ENCODE results near the gene PAM. TPM values are rescaled to one million over a fixed set of nuclear protein-coding genes. Genes with fewer than 3 reads are reported as not detected.

PAM gene
- total RNA-seq, 6 experiments from 2014 or later = 10.9 to 22.7 (median 16.8) TPM

- Histone ChIP-seq H3K36me3 (no peaks in the 10 kb centered on the region), H3K27me3 (no peaks in the 10 kb centered on the region), H3K4me3 (no peak overlapping the region), H3K4me1 (no peaks in the 10 kb centered on the region), H3K9me3 (no peaks in the 10 kb centered on the region), H3K27ac (no peak overlapping the region)
- TF ChIP-seq POLR2A (IDR thresholded peaks at IDR 0.05) (no peak), CTCF (IDR thresholded peaks at IDR 0.05) (no peak)
- ATAC-seq (no peak), DNase-seq (no peak)
- 43% methylated on average over 7 of the region's 7 CpGs for WGBS (ENCODE audit: insufficient coverage, low coverage, low lambda C conversion rate, missing lambda C conversion rate)
- intact Hi-C loops (cut with DNase I) = no loop called here
These were observed 17.2 kb upstream of the PAM start for GRCh38 chr5:102737805-102738469.

GRCh38 chr5:102740515-102740914 lies 14.6 kb upstream of the PAM start:
- ATAC-seq = no peak
- intact Hi-C loops (cut with DNase I) = no loop called here
- TF ChIP-seq POLR2A (IDR thresholded peaks at IDR 0.05) = no peak
- no peak for TF ChIP-seq CTCF (IDR thresholded peaks at IDR 0.05)
- Histone ChIP-seq H3K27ac (no peak overlapping the region), H3K9me3 (no peaks in the 10 kb centered on the region), H3K4me1 (no peaks in the 10 kb centered on the region), H3K36me3 (no peaks in the 10 kb centered on the region), H3K4me3 (no peak overlapping the region), H3K27me3 (no peaks in the 10 kb centered on the region)
- no peak for DNase-seq
- 39% methylated on average over 2 of the region's 2 CpGs for WGBS (ENCODE audit: insufficient coverage, low coverage, low lambda C conversion rate, missing lambda C conversion rate)

GRCh38 chr5:102742215-102742614 lies 12.9 kb upstream of the PAM start:
- no peak for ATAC-seq
- Histone ChIP-seq H3K4me3 (no peak overlapping the region), H3K36me3 (no peaks in the 10 kb centered on the region), H3K9me3 (no peaks in the 10 kb centered on the region), H3K27me3 (no peaks in the 10 kb centered on the region), H3K27ac (no peak overlapping the region), H3K4me1 (no peaks in the 10 kb centered on the region)
- intact Hi-C loops (cut with DNase I) = no loop called here
- WGBS (ENCODE audit: insufficient coverage, low coverage, low lambda C conversion rate, missing lambda C conversion rate) = 44% methylated on average over 3 of the region's 3 CpGs
- DNase-seq = no peak
- TF ChIP-seq POLR2A (IDR thresholded peaks at IDR 0.05) = no peak
- TF ChIP-seq CTCF (IDR thresholded peaks at IDR 0.05) = no peak

- no peak overlapping the region for H3K27ac ChIP-seq
- no peak for DNase-seq
- ATAC-seq = no peak
- intact Hi-C loops (cut with DNase I) = no loop called here
- no peaks in the 10 kb centered on the region for H3K27me3 ChIP-seq
- TF ChIP-seq POLR2A (IDR thresholded peaks at IDR 0.05) (no peak), CTCF (IDR thresholded peaks at IDR 0.05) (no peak)
- no peak overlapping the region for H3K4me3 ChIP-seq
- H3K36me3 ChIP-seq = no peaks in the 10 kb centered on the region
- no peaks in the 10 kb centered on the region for H3K9me3 ChIP-seq
- no peaks in the 10 kb centered on the region for H3K4me1 ChIP-seq
- WGBS (ENCODE audit: insufficient coverage, low coverage, low lambda C conversion rate, missing lambda C conversion rate) = 70% methylated on average over 2 of the region's 4 CpGs
These were observed 11.2 kb upstream of the PAM start for GRCh38 chr5:102743900-102744299.
